Suppressor macrophage treated with lipopolysaccharide for 1 hour (primary cell): ENCODE measurements around the gene ALS2CL.
"Not testable (repeated sequence)": the region's sequence is repeated elsewhere in the genome, so short reads cannot be mapped to it uniquely, and the experiment has no call there.

Experiments used
- DNase-seq, 3 donors: peaks; one replicate each; pipeline ENCODE4 v3.0.0-alpha.2; 2020 to 2022

The ALS2CL gene

DNA sequence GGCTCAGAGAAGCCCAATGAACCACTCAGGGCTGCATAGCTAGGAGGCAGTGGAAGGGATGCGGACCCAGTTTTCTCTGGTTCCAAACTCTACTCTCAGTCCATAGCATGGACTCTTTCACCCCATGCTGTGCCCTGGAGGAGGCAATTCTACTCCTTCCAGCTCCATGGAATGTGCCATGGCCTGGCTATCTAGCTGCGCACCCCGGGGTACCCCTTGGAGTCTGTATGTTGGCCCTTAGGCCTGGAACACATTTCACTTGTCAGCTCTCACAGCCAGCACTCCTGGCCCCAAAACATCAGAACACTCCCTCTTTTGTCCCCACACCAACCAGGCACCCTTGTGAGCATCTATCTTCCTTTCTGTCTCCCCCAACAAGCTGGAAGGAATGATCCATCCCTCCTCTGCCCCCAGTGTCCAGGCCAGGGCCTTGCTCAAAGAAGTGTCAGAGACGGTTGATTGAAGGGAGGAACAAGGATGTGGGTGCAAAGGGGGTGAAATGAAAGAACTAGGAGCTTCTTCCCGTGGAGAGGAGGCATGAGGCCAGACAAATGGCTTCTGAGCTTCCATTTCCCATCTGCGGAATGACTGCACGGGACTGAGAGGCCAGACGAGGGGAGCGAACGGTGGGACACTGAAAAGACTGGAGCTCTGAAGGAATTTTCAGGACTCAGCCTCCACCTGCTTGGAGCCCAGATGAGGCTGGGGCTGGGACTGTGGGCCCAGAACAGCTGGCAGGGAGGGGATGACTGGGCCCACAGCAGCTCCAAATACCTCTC, 21.4 kb upstream of the ALS2CL start:
- no peak for DNase-seq

DNA sequence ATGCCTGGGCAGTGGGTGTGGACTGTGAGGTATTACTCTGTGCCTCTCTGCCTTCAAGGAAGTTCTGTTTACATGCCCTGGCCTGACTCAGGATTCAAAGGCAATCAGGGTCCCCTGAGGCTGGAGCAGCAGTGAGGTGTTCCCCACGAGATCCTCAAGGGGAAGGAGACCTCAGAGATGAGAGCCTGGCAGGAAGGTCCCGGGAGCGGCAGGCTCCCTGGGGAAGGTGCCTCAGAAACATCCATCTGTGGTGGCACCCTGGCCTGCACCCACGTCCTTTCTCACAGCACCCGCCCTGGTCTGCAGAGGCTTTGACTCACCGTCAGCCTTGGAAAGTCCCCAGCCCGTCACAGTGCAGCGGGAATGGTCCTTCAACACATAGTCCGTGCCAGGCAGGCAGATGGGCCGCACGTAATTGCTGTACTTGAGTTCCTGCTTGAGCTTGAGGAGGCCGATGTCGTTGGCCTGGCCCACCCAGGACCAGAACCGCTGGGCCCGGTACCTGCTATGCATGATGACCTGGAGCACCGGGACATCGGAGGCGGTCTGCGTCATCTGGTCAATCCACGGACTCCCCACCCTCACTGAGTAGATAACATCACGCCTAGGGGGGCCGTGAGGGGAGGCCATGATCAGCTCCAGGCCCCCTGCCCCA, 20.5 kb upstream of the ALS2CL start:
- peak; percentile 62 to 72 (median 63) for DNase-seq

GRCh38 chr3:46713050-46713897, 19.8 kb upstream of the ALS2CL start:
- DNase-seq = no peak

DNA sequence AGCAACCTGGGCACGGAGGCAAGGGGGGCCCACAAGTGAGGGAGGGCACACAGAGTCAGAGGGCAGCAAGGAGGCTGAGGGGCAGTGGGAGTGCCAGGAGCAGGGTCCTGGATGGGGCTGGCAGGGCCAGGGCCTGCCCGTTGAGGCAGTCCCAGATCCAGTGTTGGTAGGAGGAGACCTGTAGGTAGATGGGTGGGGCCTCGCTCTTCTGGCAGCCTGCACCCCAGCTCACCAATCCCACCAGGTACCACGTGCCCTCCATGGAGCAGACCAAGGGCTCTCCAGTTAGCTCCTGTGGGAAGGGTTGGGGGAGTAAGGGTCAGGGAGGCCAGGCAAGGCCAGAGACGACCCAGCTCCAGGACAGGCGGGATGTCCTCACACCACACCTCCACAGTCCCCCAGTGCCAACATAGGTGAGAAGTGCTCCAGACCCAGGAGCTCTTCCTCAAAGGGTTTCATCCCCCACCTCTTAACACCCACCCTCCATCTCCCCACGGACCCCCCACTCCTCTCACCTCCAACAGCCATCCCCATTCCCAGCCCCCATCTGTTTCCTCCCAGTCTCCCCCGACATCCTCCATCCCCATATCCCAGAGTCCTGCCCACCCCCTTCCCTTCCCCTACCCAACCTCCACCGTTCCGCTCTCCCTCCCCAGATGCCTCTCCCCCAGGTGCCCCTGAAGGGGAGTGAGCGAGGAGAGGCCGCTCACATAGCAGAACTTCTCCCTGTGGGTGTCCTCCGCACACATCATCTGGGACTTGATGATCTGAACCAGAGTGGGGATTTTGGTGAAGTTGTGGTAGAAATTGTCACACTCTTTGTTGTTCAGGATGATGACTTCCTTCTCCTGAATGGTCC, 18.9 kb upstream of the ALS2CL start:
- DNase-seq = no peak

DNA sequence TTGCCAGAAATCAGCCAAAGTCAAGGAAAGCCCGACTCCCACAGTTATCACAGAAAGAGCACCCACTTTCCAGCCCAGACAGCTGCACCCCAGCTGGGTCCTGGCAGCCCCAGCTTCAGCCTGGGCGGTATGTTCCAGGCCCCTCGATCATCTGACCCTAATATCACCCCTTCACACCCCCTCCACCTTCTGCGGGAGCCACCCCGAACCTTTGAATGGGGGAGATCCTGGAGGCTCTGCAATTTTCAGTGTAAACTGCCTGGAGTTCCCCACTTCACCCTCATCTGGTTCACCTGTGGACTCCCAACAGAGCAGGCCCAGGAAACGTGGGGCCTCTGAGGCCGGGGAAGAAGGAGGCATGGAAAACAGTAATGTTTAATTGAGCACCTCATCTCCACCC, 18.3 kb upstream of the ALS2CL start:
- DNase-seq = no peak

- DNase-seq = peak in 2 of 3 donors; percentile 33 to 64
Measured at GRCh38 chr3:46711305-46711704, 17.8 kb upstream of the ALS2CL start.

- no peak for DNase-seq
Measured at GRCh38 chr3:46710671-46711295, 17.3 kb upstream of the ALS2CL start.

DNA sequence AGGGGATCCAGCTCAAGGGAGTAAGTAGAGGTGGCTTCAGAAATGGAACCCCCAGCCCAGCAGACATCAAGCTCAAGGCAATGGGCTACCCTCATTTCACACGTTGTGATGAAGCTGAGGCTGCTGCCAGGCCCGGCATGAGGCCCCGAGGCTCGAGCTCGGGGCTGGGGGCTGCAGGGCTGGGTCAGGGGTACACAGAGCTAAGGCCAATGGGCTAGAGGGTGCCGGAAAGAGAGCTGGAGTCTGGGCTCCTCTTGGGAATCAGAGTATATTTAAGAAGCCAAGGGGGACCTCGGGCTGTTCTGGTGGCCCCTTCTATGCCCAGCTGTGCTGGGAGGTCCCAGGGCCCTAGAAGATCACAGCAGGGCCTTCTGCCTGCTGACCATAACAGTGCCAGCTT, 16.8 kb upstream of the ALS2CL start:
- DNase-seq = no peak

DNA sequence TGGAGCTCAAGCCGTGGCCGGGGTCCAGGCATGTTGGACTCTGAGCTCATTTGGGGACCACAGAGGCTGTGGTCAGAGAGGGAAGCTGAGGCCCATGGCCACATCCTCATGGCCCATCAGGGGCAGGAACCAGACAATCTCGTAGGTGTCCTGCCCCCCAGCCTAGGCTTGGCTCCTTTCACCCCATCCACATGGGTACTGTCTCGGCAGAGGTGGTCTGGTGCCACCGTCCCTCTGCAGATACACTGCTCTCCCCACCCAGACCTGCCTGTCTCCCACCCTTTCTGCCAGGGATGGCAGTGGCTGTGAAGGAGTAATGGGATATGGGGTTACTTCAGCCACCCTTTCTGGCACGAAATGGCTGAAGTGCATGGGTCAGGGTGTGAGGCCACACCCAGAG, 16.2 kb upstream of the ALS2CL start:
- no peak for DNase-seq

DNA sequence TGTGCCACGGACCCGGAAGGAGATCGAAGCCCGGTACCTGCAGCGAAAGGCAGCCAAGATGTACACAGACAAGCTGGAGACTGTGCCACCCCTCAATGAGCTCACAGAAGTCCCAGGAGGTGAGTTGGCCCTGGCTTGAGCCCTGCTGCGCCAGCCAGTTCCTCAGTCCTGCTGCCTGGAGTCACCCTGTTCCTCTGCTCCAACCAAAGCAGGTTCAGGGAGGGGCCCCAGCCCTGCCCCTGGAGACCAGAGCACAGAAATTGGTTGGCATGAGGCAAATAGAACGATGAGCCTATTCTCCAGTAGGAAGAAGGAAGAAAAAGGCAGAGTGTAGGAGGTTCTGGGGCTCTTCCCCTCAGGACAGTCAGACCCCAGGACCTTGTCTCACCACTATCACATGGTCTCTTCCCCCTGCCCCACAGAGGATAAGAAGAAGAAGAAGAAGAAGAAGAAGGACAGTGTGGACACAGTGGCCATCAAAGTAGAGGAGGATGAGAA, 15.7 kb upstream of the ALS2CL start:
- no peak for DNase-seq

DNA sequence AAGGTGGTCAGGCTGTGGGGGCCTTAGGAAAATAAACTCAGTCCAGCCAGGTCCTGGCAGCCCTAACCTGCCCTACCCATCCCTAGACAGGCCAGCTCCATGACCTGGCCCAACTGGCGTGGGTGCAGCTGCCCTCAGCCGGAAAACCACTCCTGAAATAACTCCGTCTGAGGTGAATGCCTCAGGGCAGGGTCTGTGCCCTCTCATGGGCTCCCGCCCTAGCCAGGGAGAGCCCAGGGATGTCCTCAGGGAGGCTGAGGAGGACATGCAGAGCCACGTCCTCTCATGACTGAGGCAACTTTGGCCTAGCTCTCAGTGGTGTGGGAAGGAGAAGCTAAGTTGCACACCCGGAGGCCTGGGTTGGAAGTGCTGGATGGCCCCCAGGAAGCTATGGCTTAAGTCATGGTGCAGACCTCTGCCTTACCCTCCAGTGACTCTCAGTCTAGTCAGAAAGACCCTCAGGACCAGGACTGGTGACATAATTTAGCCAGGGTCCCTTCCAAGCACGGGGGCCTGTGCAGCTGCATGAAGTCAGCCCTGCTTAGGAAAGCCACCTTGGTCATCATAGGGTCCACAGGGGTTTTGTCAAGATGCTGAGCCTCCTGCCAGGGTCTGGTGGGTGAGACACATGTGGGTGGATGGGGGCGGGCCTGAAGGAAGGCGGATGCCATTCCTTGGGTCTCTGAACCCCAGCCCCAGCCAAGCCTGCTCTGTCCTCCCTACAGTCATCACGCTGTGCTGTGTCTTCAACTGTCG, 15.1 kb upstream of the ALS2CL start:
- no peak for DNase-seq

DNA sequence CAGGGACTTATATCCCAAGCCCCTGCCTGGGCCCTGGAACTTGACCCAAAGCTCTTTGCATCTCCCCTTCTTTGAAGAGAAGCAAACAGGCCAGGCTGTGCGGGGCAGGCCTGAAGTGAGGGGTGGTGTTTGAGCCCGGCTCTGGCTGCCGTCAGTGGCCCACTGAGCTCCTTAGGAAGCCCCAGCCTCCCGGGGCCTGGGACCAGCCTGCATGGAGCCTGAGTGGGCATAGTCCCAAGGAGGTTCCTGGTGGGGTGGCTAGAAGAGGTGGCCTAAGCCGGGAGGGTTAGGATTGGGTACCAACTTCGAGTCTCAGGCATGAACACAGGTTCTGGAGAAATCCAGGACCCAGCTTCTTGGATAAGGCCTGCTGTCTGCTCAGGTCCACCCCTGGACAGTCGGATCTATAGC, 14.1 kb upstream of the ALS2CL start:
- no peak for DNase-seq

DNA sequence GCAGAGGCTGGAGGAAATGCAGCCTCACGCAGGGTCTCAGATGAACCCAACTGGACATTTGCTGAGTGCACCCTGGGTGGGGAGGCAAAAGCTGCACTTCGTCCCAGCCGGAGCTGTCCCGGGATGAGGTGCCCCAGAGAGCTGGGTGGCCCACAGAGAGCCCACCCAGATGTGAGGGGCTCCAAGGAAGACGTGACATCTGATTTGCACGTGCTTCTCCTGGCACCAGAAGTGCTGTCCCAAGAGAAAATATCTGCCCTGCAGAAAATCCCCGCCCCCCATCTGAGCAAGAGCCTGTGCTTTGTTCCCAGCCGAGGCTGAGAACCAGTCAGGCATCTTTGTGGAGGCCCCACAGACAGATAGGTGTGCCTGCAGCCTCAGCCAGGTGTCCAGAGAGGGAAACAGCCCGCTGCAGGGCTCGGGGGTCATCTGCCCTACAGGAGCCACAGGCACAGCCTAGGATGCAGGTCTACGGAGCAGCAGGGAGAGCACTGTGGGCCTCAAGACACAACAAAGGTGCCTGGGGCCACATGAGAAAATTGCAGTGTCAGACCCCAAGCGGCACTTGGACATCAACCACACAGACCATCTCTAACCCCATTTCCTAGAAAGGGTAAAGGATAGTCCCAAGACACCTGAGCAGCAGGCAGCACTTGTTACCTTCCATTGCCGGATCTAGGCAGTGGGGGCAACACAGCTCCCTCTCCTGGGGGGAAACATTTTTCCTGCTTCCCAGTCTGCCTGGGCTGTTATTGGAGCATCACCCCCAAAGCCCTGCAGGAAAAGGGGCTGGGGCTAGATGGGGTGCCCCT, 13.5 kb upstream of the ALS2CL start:
- no peak for DNase-seq

DNA sequence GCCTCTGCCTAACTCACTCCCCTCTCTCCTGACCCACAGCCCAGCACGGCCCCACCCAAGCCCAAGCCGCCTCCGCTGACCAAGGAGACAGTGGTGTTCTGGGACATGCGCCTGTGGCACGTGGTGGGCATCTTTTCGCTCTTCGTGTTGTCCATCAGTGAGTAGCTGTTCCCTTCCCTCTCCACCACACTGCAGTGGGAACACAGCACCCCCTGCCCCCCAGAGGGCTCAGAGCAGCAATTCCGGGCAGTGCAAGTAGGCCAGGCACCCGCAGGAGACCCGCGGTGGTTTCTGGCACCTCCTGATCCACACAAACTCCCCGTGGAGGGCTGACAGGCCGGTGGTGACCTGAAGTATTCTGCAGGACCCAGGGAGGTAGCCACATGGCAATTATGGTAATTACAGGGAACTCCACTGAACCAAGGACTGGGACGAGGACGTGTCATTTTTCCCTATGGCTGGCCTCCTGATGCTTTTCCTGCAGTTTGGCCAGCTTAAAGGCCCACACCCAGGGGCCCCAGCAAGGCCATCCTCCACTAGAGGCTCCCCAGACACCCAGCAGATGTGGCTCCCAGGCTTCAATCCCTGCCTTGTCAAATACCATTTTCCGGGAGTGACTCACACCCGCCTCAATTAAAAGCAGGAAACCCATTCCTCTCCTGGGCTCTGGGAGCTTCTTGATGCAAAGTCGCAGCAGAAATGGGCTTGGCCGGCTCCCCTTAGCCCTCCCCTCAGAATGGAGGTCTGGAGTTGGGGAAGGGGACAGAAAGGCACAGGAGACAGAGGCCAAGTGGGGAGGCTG, 12.5 kb upstream of the ALS2CL start:
- DNase-seq = no peak

DNA sequence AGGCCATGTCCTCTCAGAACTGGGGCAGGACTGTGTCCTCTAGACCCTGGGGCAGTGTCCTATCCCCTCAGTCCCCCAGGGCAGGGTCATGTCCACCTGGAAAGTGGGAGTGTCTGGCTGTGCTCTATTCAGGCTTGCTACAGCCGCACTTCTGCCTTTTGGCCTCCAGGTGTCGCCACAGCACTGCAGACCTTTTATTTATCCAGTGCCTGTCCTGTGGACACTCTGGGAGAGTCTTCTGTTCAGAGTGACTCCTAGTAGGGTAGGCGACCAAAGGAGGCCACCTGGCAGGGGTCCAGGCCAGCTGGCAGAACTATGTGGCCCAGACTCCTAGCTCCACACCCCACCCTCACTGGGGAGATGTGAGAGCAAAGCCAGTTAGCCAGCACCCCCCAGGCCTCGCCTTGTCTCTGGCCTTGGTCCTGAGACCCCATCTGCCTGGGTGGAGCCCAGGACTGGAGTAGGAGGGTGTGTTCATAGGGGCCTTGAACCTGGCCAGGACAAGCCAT, 11.6 kb upstream of the ALS2CL start:
- DNase-seq = peak; percentile 78 to 81 (median 80)

GRCh38 chr3:46704346-46704745, 10.9 kb upstream of the ALS2CL start:
- not testable (repeated sequence) for DNase-seq

DNA sequence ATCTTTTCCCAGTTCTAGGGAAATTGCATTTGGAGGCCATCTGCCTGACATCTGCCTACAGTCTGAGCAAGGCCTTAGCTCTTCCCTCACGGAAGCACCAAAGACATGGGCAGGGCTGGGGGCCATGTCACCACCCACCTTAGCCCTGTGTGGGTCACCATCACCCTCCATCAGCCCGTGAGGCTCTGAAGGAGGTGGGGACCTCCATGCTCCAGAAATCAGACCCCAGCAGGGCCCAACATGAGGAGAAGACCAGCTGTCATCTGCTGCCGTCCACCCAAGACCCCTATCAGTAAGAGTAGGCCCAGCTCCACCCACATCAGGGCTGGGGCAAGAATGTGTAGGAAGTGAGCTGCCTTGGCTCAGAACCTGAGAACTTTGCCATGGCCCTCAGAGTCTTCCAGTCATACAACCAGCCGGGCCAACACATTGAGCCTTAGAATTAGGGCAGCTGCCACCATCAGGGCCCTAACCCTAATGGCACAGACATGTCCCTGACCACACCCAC, 9.6 kb upstream of the ALS2CL start:
- no peak for DNase-seq

DNA sequence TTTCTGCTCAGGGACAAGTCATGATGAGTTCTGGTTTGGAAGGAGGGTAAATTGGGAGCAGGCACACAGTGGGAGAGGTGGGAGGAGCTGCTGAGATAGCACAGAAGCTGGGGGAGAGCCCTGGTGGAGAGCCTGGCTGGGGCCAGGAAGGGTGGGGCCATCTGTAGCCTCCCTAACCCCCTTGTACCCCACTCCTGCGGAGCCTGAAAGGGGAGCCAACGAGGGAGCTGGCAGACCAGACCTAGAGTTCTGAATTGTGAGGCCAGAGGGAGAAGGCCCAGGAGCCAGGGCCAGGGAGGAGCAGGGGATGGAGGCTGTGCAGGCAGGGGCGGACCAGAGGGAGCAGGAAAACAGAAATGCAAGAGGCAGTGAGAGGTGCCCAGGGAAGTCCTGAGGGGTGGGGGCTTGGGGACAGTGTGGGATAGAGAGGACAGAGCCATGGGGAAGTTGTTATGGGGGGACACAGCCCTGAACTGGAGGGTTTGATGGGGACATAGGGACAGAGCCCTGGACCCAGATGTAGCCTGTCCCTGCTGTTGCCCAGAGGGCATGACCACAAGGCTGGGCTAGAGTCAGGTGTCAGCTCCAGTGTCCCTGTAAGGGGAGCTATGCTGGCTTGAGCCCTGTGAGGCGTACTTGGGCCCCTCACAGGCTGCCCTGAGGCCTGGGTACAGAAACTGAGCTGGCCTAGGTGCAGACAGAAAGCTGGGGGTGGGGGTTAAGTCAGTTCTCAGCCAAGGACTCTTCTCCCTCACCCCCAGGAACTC, 8.9 kb upstream of the ALS2CL start:
- no peak for DNase-seq
